Measurements from ENCODE around the gene LLPH. TPM values are rescaled to one million over a fixed set of nuclear protein-coding genes. Genes with fewer than 3 reads are reported as not detected.

The LLPH gene
- total RNA-seq, 1 experiment from 2014 or later = 45.6 TPM

DNA sequence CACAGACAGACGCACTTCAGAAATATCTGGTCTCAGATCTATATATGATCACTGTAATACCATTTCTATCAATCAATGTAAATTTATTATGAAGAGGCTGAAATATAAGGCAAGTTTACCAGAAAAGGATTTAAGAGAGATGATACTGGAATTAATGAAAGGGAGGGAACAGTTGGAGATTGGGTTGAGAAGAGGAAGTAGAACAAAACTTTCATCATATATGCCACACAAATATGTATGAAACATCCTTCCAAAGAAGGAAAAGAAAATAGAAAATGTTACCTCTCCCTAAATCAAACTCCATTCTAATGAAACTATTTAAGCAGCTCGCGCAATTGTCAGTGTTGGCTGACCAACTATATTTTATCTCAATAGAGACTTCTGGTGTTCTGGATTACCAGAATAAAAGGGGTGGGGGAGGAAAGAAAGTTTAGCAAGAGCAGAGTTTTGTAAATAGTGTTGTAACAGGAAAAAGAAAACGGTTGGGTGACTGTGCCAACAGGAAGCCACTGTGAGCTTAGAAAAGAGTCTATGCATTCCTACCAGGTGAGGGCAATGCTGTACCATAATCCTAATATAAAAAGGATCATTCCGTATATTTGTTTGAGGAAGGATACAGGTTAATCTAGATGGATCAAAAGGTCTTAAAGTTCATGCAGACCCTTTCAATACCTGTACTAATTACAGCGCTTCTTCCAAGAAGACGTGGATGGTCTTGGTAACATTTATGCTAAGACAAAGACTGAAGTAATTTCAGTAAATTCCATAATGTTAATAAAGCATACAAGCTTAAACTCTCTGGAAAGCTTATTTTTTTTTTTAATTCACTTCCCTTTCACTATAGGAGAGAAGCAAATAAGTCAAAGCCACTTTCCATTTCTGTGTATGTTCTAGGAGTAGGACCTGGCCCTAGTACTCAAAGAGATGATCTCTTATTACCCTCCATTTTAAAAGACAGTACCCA, 14.5 kb upstream of the LLPH start:
- Histone ChIP-seq H3K9me2 (ENCODE audit: insufficient read depth) (no peaks in the 10 kb centered on the region), H3K9ac (ENCODE audit: low read length) (no peak overlapping the region), H3K4me2 (ENCODE audit: low read length) (peak overlapping the region; percentile 23; the same call in 1 of the 2 replicates), H3K4me3 (replicated peaks in 1 of 2; ENCODE audit: low read depth in 1 of 2, low read length in 2 of 2) (no peak overlapping the region), H3K9me3 (ENCODE audit: control insufficient read depth in 1 of 2, insufficient read depth in 1 of 2, low read depth in 1 of 2, low read length in 2 of 2) (peaks cover 17 to 19% of the 10 kb centered on the region in 2 experiments; a peak in 2 of 4 replicates), H3K27me3 (ENCODE audit: insufficient read depth, low read length) (no peaks in the 10 kb centered on the region), H3K4me1 (ENCODE audit: control insufficient read depth in 1 of 2, insufficient read depth in 2 of 2, low read length in 2 of 2) (peaks cover 0 to 8% of the 10 kb centered on the region in 2 experiments; a peak in 2 of 4 replicates), H3K36me3 (ENCODE audit: control insufficient read depth in 1 of 2, insufficient read depth in 2 of 2, low read length in 2 of 2) (peaks cover 0 to 29% of the 10 kb centered on the region in 2 experiments; a peak in 2 of 4 replicates), H4K20me1 (ENCODE audit: insufficient read depth) (no peaks in the 10 kb centered on the region), H3K79me2 (ENCODE audit: insufficient read depth, low read length) (no peaks in the 10 kb centered on the region), H2AFZ (ENCODE audit: low read depth, low read length, poor library complexity, severe bottlenecking) (no peak overlapping the region), H3K27ac (ENCODE audit: low read depth, low read length) (no peak overlapping the region)
- intact Hi-C loops (cut with micrococcal nuclease) = loop anchor here (1.0 to 5.0 kb wide), 3 partner anchors 87 to 547 kb away; no protein-coding TSS in a partner anchor
- POLR2A ChIA-PET = interaction anchor here (1.2 kb wide), 1 partner anchor 14 kb away, joined by 12 read pairs; the partner anchor contains the start of gene LLPH
- DNase-seq (ENCODE audit: low read depth, low spot score) = peak; percentile 52
- ATAC-seq = peak; percentile 82
- BruUV-seq (replicated peaks) = no TSS peak
- RAD21 ChIA-PET (ENCODE audit: low non-redundant PET in 1 of 2, low total read pairs in 2 of 2, uncharacterized antibody in 2 of 2, unreplicated experiment in 2 of 2) = interaction anchor here in 1 of 2 experiments (0.6 to 1.0 kb wide), 2 partner anchors 14 to 24 kb away, joined by 3 to 4 read pairs; no protein-coding TSS in a partner anchor
- CTCF ChIA-PET = interaction anchor here (0.7 to 2.0 kb wide), 25 partner anchors 9 to 389 kb away, joined by 3 to 18 read pairs (median 4); partner anchors contain the start of genes LLPH and TMBIM4
- TF ChIP-seq JUND (IDR thresholded peaks at IDR 0.05) (no peak), RAD21 (IDR thresholded peaks at IDR 0.05; ENCODE audit: low read depth) (peak; percentile 79), POLR2AphosphoS5 (IDR thresholded peaks at IDR 0.05; ENCODE audit: low read depth, low read length) (no peak), ELF1 (IDR thresholded peaks at IDR 0.05; ENCODE audit: borderline replicate concordance, low read depth) (0 out of 2 replicates have a peak, but pooled peaks have one; percentile 20), CBX3 (IDR thresholded peaks at IDR 0.05; ENCODE audit: low read depth) (peak; percentile 64; the same call in 1 of the 2 replicates), EZH2phosphoT487 (IDR thresholded peaks at IDR 0.05; ENCODE audit: borderline replicate concordance) (no peak), EGR1 (IDR thresholded peaks at IDR 0.05; ENCODE audit: low read depth) (no peak), SRF (IDR thresholded peaks at IDR 0.05; ENCODE audit: low read depth) (no peak), YY1 (IDR thresholded peaks at IDR 0.05; ENCODE audit: extremely low read depth, insufficient replicate concordance, low read depth, low read length) (no peak), POLR2A (IDR thresholded peaks at IDR 0.05; ENCODE audit: borderline replicate concordance, extremely low read depth, insufficient read depth, insufficient read length) (no peak), TCF7L2 (IDR thresholded peaks at IDR 0.05; ENCODE audit: borderline replicate concordance, extremely low read depth, insufficient read depth, insufficient read length) (no peak), ZNF274 (IDR thresholded peaks at IDR 0.05; ENCODE audit: low read depth, low read length) (no peak)
- TF ChIP-seq, protein P1, sequence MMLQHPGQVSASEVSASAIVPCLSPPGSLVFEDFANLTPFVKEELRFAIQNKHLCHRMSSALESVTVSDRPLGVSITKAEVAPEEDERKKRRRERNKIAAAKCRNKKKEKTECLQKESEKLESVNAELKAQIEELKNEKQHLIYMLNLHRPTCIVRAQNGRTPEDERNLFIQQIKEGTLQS (IDR thresholded peaks at IDR 0.05) = no peak
- TF ChIP-seq, protein P2, sequence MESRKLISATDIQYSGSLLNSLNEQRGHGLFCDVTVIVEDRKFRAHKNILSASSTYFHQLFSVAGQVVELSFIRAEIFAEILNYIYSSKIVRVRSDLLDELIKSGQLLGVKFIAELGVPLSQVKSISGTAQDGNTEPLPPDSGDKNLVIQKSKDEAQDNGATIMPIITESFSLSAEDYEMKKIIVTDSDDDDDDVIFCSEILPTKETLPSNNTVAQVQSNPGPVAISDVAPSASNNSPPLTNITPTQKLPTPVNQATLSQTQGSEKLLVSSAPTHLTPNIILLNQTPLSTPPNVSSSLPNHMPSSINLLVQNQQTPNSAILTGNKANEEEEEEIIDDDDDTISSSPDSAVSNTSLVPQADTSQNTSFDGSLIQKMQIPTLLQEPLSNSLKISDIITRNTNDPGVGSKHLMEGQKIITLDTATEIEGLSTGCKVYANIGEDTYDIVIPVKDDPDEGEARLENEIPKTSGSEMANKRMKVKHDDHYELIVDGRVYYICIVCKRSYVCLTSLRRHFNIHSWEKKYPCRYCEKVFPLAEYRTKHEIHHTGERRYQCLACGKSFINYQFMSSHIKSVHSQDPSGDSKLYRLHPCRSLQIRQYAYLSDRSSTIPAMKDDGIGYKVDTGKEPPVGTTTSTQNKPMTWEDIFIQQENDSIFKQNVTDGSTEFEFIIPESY (IDR thresholded peaks at IDR 0.05; ENCODE audit: extremely low read depth, insufficient replicate concordance, low read length) = no peak
- TF ChIP-seq, protein P3, sequence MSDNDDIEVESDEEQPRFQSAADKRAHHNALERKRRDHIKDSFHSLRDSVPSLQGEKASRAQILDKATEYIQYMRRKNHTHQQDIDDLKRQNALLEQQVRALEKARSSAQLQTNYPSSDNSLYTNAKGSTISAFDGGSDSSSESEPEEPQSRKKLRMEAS (IDR thresholded peaks at IDR 0.05) = 0 out of 2 replicates have a peak, but pooled peaks have one; percentile 2
- TF ChIP-seq, protein P4, sequence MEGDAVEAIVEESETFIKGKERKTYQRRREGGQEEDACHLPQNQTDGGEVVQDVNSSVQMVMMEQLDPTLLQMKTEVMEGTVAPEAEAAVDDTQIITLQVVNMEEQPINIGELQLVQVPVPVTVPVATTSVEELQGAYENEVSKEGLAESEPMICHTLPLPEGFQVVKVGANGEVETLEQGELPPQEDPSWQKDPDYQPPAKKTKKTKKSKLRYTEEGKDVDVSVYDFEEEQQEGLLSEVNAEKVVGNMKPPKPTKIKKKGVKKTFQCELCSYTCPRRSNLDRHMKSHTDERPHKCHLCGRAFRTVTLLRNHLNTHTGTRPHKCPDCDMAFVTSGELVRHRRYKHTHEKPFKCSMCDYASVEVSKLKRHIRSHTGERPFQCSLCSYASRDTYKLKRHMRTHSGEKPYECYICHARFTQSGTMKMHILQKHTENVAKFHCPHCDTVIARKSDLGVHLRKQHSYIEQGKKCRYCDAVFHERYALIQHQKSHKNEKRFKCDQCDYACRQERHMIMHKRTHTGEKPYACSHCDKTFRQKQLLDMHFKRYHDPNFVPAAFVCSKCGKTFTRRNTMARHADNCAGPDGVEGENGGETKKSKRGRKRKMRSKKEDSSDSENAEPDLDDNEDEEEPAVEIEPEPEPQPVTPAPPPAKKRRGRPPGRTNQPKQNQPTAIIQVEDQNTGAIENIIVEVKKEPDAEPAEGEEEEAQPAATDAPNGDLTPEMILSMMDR (IDR thresholded peaks at IDR 0.05 in 2 of 3, conservative IDR thresholded peaks at IDR 0.05 in 1 of 3; ENCODE audit: borderline replicate concordance in 1 of 3, insufficient read depth in 1 of 3, low read depth in 2 of 3, low read length in 2 of 3) = peak; percentile 66 to 92 (median 81)

Measured in HCT116 (cell line).